Activated CD4-positive, alpha-beta T cell treated with anti-CD3 and anti-CD28 coated beads for 1 hour (primary cell): ENCODE results near the gene UNC5A.
A peak's percentile ranks its signal among the peaks of the same experiment; 100 is the strongest.

Experiments used
- DNase-seq: peaks from one replicate; pipeline ENCODE4 v3.0.0-alpha.2; 2020

UNC5A gene

GRCh38 chr5:176810081-176810597, at the start of gene UNC5A:
TSS of gene UNC5A (plus strand) at chr5:176810559. CDS start at chr5:176810751, 192 bp downstream.
- peak; percentile 12 for DNase-seq

GRCh38 chr5:176761755-176762154, 48.6 kb upstream of the UNC5A start:
- DNase-seq = no peak

GRCh38 chr5:176762489-176762888, 47.9 kb upstream of the UNC5A start:
- no peak for DNase-seq

- DNase-seq = no peak
Observed at GRCh38 chr5:176765687-176766086, 44.7 kb upstream of the UNC5A start.

GRCh38 chr5:176768174-176768970, 42.0 kb upstream of the UNC5A start:
- no peak for DNase-seq

- DNase-seq = no peak
Observed at GRCh38 chr5:176769911-176770310, 40.4 kb upstream of the UNC5A start.

- DNase-seq = no peak
Observed at GRCh38 chr5:176770431-176770830, 39.9 kb upstream of the UNC5A start.

GRCh38 chr5:176771102-176771845, 39.1 kb upstream of the UNC5A start:
- DNase-seq = no peak

- DNase-seq = no peak
Observed at GRCh38 chr5:176772271-176773210, 37.8 kb upstream of the UNC5A start.

GRCh38 chr5:176773408-176774035, 36.8 kb upstream of the UNC5A start:
- DNase-seq = no peak

GRCh38 chr5:176774216-176775171, 35.9 kb upstream of the UNC5A start:
- no peak for DNase-seq

- DNase-seq = no peak
Observed at GRCh38 chr5:176775409-176775808, 35.0 kb upstream of the UNC5A start.

- no peak for DNase-seq
Observed at GRCh38 chr5:176776141-176776865, 34.1 kb upstream of the UNC5A start.

GRCh38 chr5:176776916-176777315, 33.4 kb upstream of the UNC5A start:
- no peak for DNase-seq

- DNase-seq = no peak
Observed at GRCh38 chr5:176778921-176779465, 31.4 kb upstream of the UNC5A start.

GRCh38 chr5:176779537-176779936, 30.8 kb upstream of the UNC5A start:
- DNase-seq = no peak

GRCh38 chr5:176780176-176781053, 29.9 kb upstream of the UNC5A start:
- no peak for DNase-seq

GRCh38 chr5:176781054-176781375, 29.3 kb upstream of the UNC5A start:
- DNase-seq = no peak
